H1 (cell line): Measurements from ENCODE around the gene HERC3. TPM values are rescaled to one million over a fixed set of nuclear protein-coding genes. Genes with fewer than 3 reads are reported as not detected.

ENCODE experiments used
- CTCF ChIA-PET: fragments of 300-600 bp; sonication (Branson Sonifier 250); formaldehyde crosslinking; loops from one replicate; lab custom pipeline; 2021; ENCODE audit not compliant: partially characterized antibody; lab: Charles Lee
- POLR2A ChIA-PET: fragments of 300-600 bp; sonication (Branson Sonifier 250); formaldehyde crosslinking; loops from one replicate; lab custom pipeline; 2021; ENCODE audit warnings: inconsistent platforms; ENCODE audit not compliant: partially characterized antibody; lab: Charles Lee
- DNase-seq, 2 experiments: peaks; one replicate each; pipeline versions ENCODE4 v3.0.0 to v3.0.0-alpha.2; 2010 to 2022; ENCODE audit warnings: low spot score in 2 of 2, low read depth in 1 of 2, mixed read lengths in 1 of 2
- FAIRE-seq: peaks from 2 replicates; lab custom pipeline; 2011; peaks lifted over from hg19 to GRCh38; lab: Jason Lieb, UNC
- H2AFZ ChIP-seq: 2 replicates; pipeline ENCODE4 v1.8.1; 2012; ENCODE audit warnings: low read length, inconsistent platforms
- H2AK5ac ChIP-seq: 2 replicates; pipeline ENCODE4 v1.6.1; 2013; ENCODE audit warnings: low read depth, low read length
- H2BK120ac ChIP-seq: replicated peaks from 2 replicates; pipeline ENCODE3; 2013; ENCODE audit warnings: low read depth, low read length, inconsistent platforms
- H2BK12ac ChIP-seq: 2 replicates; pipeline ENCODE4 v1.6.1; 2013; ENCODE audit warnings: low read depth, low read length
- H2BK15ac ChIP-seq: 2 replicates; pipeline ENCODE4 v1.6.1; 2013; ENCODE audit warnings: low read length
- H2BK20ac ChIP-seq: 2 replicates; pipeline ENCODE4 v1.6.1; 2013; ENCODE audit warnings: low read length
- H2BK5ac ChIP-seq: 2 replicates; pipeline ENCODE4 v1.6.1; 2013; ENCODE audit warnings: low read depth, low read length
- H3K14ac ChIP-seq: 2 replicates; pipeline ENCODE4 v1.6.1; 2013; ENCODE audit warnings: inconsistent platforms; ENCODE audit not compliant: insufficient read length
- H3K18ac ChIP-seq: 2 replicates; pipeline ENCODE4 v1.6.1; 2013; ENCODE audit warnings: low read length; ENCODE audit errors: extremely low read depth
- H3K23ac ChIP-seq: 2 replicates; pipeline ENCODE4 v1.6.1; 2013; ENCODE audit warnings: inconsistent platforms; ENCODE audit not compliant: insufficient read length
- H3K23me2 ChIP-seq: 2 replicates; pipeline ENCODE4 v1.6.1; 2013; ENCODE audit warnings: low read depth, low read length
- H3K27ac ChIP-seq: 2 replicates; pipeline ENCODE4 v1.6.1; 2011; ENCODE audit warnings: low read depth, low read length, inconsistent platforms
- H3K27me3 ChIP-seq, 4 experiments: replicated peaks in 1 of 4; 1 replicate in 1 of 4; 2 replicates in 3 of 4; pipeline versions ENCODE4 v1.6.1 to v1.8.1; 2011 to 2013; ENCODE audit warnings: low read length in 3 of 4, mild to moderate bottlenecking in 3 of 4, inconsistent platforms in 2 of 4, mixed read lengths in 2 of 4, moderate library complexity in 1 of 4; ENCODE audit not compliant: control insufficient read depth in 3 of 4, insufficient read depth in 3 of 4; ENCODE audit errors: extremely low read depth in 1 of 4
- H3K36me3 ChIP-seq, 4 experiments: 2 replicates each; pipeline versions ENCODE4 v1.6.1 to v1.8.1; 2011 to 2013; ENCODE audit warnings: mild to moderate bottlenecking in 4 of 4, low read length in 3 of 4, moderate library complexity in 2 of 4, control low read depth in 1 of 4, inconsistent platforms in 1 of 4; ENCODE audit not compliant: insufficient read depth in 4 of 4, control insufficient read depth in 2 of 4
- H3K4ac ChIP-seq: replicated peaks from 2 replicates; pipeline ENCODE3; 2013; ENCODE audit warnings: low read length, low read depth, mixed read lengths, inconsistent platforms; ENCODE audit not compliant: insufficient read length
- H3K4me1 ChIP-seq, 4 experiments: replicated peaks in 1 of 4; 1 replicate in 1 of 4; 2 replicates in 3 of 4; pipeline versions ENCODE4 v1.6.1 to v1.8.1; 2011 to 2013; ENCODE audit warnings: low read length in 3 of 4, inconsistent platforms in 2 of 4, mixed read lengths in 1 of 4; ENCODE audit not compliant: insufficient read depth in 4 of 4, control insufficient read depth in 3 of 4
- H3K4me2 ChIP-seq, 2 experiments: 2 replicates each; pipeline versions ENCODE4 v1.6.1 to v1.8.1; 2011 to 2013; ENCODE audit warnings: low read depth in 2 of 2, low read length in 2 of 2, control low read depth in 1 of 2, inconsistent platforms in 1 of 2, mild to moderate bottlenecking in 1 of 2; ENCODE audit not compliant: insufficient read depth in 1 of 2
- H3K4me3 ChIP-seq, 4 experiments: fragments of 200-600, 300-600 bp in 1 of 4; sonication (generic), shearing (Covaris generic), sonication (Bioruptor Twin) in 1 of 4; 2 replicates each; pipeline versions ENCODE4 v1.5.1 to v1.8.1; 2011 to 2016; ENCODE audit warnings: low read length in 4 of 4, low read depth in 3 of 4, control low read depth in 2 of 4, inconsistent platforms in 2 of 4, mild to moderate bottlenecking in 2 of 4, mixed read lengths in 1 of 4, moderate library complexity in 1 of 4; ENCODE audit not compliant: insufficient read depth in 2 of 4; ENCODE audit errors: extremely low read depth in 1 of 4
- H3K56ac ChIP-seq: replicated peaks from 2 replicates; pipeline ENCODE3; 2013; ENCODE audit warnings: low read depth, mild to moderate bottlenecking, mixed read lengths, low read length, inconsistent platforms; ENCODE audit not compliant: insufficient read length
- H3K79me1 ChIP-seq: 2 replicates; pipeline ENCODE4 v1.6.1; 2013; ENCODE audit warnings: low read depth, low read length, control low read depth
- H3K79me2 ChIP-seq, 2 experiments: 2 replicates each; pipeline versions ENCODE4 v1.6.1 to v1.8.1; 2012 to 2013; ENCODE audit warnings: low read length in 2 of 2, mild to moderate bottlenecking in 2 of 2, inconsistent platforms in 1 of 2; ENCODE audit not compliant: insufficient read depth in 2 of 2, control insufficient read depth in 1 of 2
- H3K9ac ChIP-seq, 4 experiments: replicated peaks in 1 of 4; 1 replicate in 1 of 4; 2 replicates in 3 of 4; pipeline versions ENCODE4 v1.6.1 to v1.8.1; 2011 to 2013; ENCODE audit warnings: low read depth in 3 of 4, low read length in 3 of 4, control low read depth in 2 of 4, mild to moderate bottlenecking in 2 of 4, moderate library complexity in 2 of 4, inconsistent platforms in 1 of 4; ENCODE audit errors: extremely low read depth in 1 of 4
- H3K9me3 ChIP-seq, 2 experiments: 2 replicates each; pipeline versions ENCODE4 v1.6.1 to v1.8.1; 2012 to 2013; ENCODE audit warnings: mild to moderate bottlenecking in 2 of 2, moderate library complexity in 2 of 2, control low read depth in 1 of 2, inconsistent platforms in 1 of 2, low read depth in 1 of 2, low read length in 1 of 2, mixed read lengths in 1 of 2; ENCODE audit not compliant: insufficient read depth in 2 of 2
- H4K20me1 ChIP-seq, 2 experiments: replicated peaks in 1 of 2; 2 replicates each; pipeline versions ENCODE3 to v1.8.1; 2011 to 2013; ENCODE audit warnings: inconsistent platforms in 2 of 2, low read length in 2 of 2, mild to moderate bottlenecking in 1 of 2; ENCODE audit not compliant: insufficient read depth in 2 of 2, control insufficient read depth in 1 of 2
- H4K5ac ChIP-seq: 2 replicates; pipeline ENCODE4 v1.6.1; 2013; ENCODE audit warnings: low read length, low read depth, mixed read lengths, inconsistent platforms; ENCODE audit not compliant: insufficient read length
- H4K8ac ChIP-seq: 2 replicates; pipeline ENCODE4 v1.8.0; 2013; ENCODE audit warnings: mild to moderate bottlenecking, moderate library complexity, low read length, inconsistent platforms; ENCODE audit not compliant: insufficient read depth; ENCODE audit errors: extremely low read depth
- H4K91ac ChIP-seq: replicated peaks from 2 replicates; pipeline ENCODE3; 2013; ENCODE audit warnings: low read length, mixed read lengths, inconsistent platforms; ENCODE audit not compliant: insufficient read length
- CHD2 ChIP-seq: IDR thresholded peaks from 2 replicates; pipeline ENCODE4 v1.6.1; 2012; ENCODE audit warnings: low read length, improper control_type of control experiment
- EP300 ChIP-seq, 2 experiments: IDR thresholded peaks; 1 replicate in 1 of 2; 2 replicates in 1 of 2; pipeline ENCODE4 v1.6.1; 2011 to 2012; ENCODE audit warnings: low read depth in 2 of 2, low read length in 2 of 2, mild to moderate bottlenecking in 2 of 2, borderline replicate concordance in 1 of 2, inconsistent platforms in 1 of 2, moderate library complexity in 1 of 2
- EZH2 ChIP-seq: fragments of 200-600 bp; sonication (generic); IDR thresholded peaks from 2 replicates; pipeline ENCODE4 v1.7.1; 2012; ENCODE audit warnings: low read depth, mild to moderate bottlenecking, moderate library complexity, low read length, inconsistent platforms; ENCODE audit not compliant: severe bottlenecking
- HDAC2 ChIP-seq, 2 experiments: fragments of 300-600 bp in 1 of 2; sonication (generic) in 1 of 2; IDR thresholded peaks; 2 replicates each; pipeline ENCODE4 v1.6.1; 2011 to 2012; ENCODE audit warnings: low read depth in 2 of 2, low read length in 2 of 2, mild to moderate bottlenecking in 2 of 2, moderate library complexity in 2 of 2, borderline replicate concordance in 1 of 2, inconsistent platforms in 1 of 2
- MAFK ChIP-seq: IDR thresholded peaks from 2 replicates; pipeline ENCODE4 v1.6.1; 2012; ENCODE audit warnings: low read depth, mild to moderate bottlenecking, improper control_type of control experiment, low read length
- NANOG ChIP-seq: IDR thresholded peaks from 2 replicates; pipeline ENCODE4 v1.6.1; 2011; ENCODE audit warnings: low read length, low read depth, mild to moderate bottlenecking, inconsistent platforms; ENCODE audit not compliant: insufficient read depth, poor library complexity, severe bottlenecking
- PHF8 ChIP-seq: fragments of 200-600 bp; sonication (generic); conservative IDR thresholded peaks from 2 replicates; pipeline ENCODE4 v1.7.1; 2012; ENCODE audit warnings: low read depth, mild to moderate bottlenecking, inconsistent platforms, low read length, moderate library complexity
- POLR2A ChIP-seq, 2 experiments: IDR thresholded peaks; 1 replicate in 1 of 2; 2 replicates in 1 of 2; pipeline ENCODE4 v1.6.1; 2011; ENCODE audit warnings: low read depth in 2 of 2, low read length in 2 of 2, mild to moderate bottlenecking in 2 of 2; ENCODE audit errors: control extremely low read depth in 1 of 2
- SAP30 ChIP-seq: fragments of 300-600 bp; sonication (generic); IDR thresholded peaks from 2 replicates; pipeline ENCODE4 v1.7.1; 2012; ENCODE audit warnings: low read length, moderate library complexity, mild to moderate bottlenecking, inconsistent platforms; ENCODE audit not compliant: insufficient read depth, insufficient replicate concordance
- SIRT6 ChIP-seq: IDR thresholded peaks from one replicate; pipeline ENCODE4 v1.7.1; 2012; ENCODE audit warnings: low read length, inconsistent platforms
- SIX5 ChIP-seq: IDR thresholded peaks from 2 replicates; pipeline ENCODE4 v1.6.1; 2011; ENCODE audit warnings: mild to moderate bottlenecking, low read depth, low read length
- SP4 ChIP-seq: IDR thresholded peaks from 2 replicates; pipeline ENCODE4 v1.6.1; 2012; ENCODE audit warnings: low read length, inconsistent platforms
- WGBS, 2 experiments: shearing (Covaris generic) in 1 of 2; methylation state at CpG; one replicate each; pipeline versions ENCODE4 v1.1.6 to v1.1.7; 2013 to 2015; ENCODE audit warnings: low lambda C conversion rate in 2 of 2, mixed read lengths in 2 of 2, inconsistent platforms in 1 of 2, low coverage in 1 of 2, missing lambda C conversion rate in 1 of 2; ENCODE audit not compliant: insufficient replicate concordance in 2 of 2, insufficient coverage in 1 of 2, insufficient read length in 1 of 2; ENCODE audit errors: extremely low coverage in 1 of 2, missing lambda C conversion rate in 1 of 2; 5-methylcytosine and 5-hydroxymethylcytosine counted together
- polyA plus RNA-seq, 7 experiments: library from polyadenylated mRNA; depleted of rRNA in 3 of 7; stranded (reverse) in 5 of 7; unstranded in 2 of 7; fragments of >200 nt in 5 of 7; fragments of 200-250 nt in 2 of 7; gene quantifications; 1 replicate in 5 of 7; 2 replicates in 1 of 7; 4 replicates in 1 of 7; pipeline versions ENCODE4 v1.2.1 to v1.2.3, GENCODE V29; 2011 to 2013; ENCODE audit warnings: missing spikeins in 2 of 7, mixed read lengths in 2 of 7
- total RNA-seq: library from RNA; stranded (reverse); fragmentation: NEBNext Ultra II Directional; extraction: Animal tissue kit (Norgen Biotek cat#: 25700); gene quantifications from 2 replicates; pipeline ENCODE4 v1.2.1, GENCODE V29; 2021
- TF ChIP-seq, protein P1 (sequence below): IDR thresholded peaks from 2 replicates; pipeline ENCODE4 v1.6.1; 2011; ENCODE audit warnings: low read length, improper control_type of control experiment

Gene HERC3
- total and polyA plus RNA-seq, 2 of the 8 experiments (the other 6 are each of a cell fraction or from before 2014, with no cell fraction given): 1.4 to 5.7 TPM

DNA sequence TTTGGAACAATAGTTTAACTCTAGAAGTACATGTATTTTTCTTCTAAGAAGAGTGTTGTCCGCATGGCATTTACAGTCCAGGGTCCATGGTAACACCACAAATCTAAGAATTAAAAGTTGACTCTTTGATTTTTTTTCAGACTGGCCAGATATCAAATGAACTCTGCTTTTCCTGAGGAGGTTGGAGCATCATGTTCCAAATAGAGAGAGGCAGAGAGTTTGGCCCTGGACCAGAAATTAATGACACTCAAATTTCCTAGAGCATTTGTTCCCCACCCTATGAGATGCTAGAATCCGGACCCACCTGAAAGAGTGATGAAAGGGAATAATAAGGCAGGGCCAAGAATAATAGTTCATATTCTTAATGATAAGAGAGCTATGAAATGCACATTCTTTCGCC, 152.3 kb downstream of the HERC3 start:
- H3K4me3 ChIP-seq: no peak overlapping the region
- H2BK15ac ChIP-seq: no peak overlapping the region
- peaks cover 0 to 3% (median 0%) of the 10 kb centered on the region in 4 experiments; a peak in 2 of 7 replicates for H3K4me1 ChIP-seq
- no peaks in the 10 kb centered on the region for H3K23me2 ChIP-seq
- DNase-seq: no peak
- no peak overlapping the region for H2BK5ac ChIP-seq
- H2BK12ac ChIP-seq: no peak overlapping the region
- no peak overlapping the region for H4K5ac ChIP-seq
- no peaks in the 10 kb centered on the region for H3K9me3 ChIP-seq
- no peak overlapping the region for H3K23ac ChIP-seq
- no peak overlapping the region for H2BK20ac ChIP-seq
- no peak overlapping the region for H4K91ac ChIP-seq
- ChIA-PET CTCF (interaction anchor here (0.9 kb wide), 1 partner anchor 58 kb away, joined by 3 read pairs; no protein-coding TSS in a partner anchor), POLR2A (interaction anchor here (0.6 kb wide), 1 partner anchor 47 kb away, joined by 4 read pairs; no protein-coding TSS in a partner anchor)
- H3K18ac ChIP-seq: no peak overlapping the region
- FAIRE-seq: no peak
- no peak overlapping the region for H3K4ac ChIP-seq
- no peaks in the 10 kb centered on the region for H3K79me2 ChIP-seq
- H3K27ac ChIP-seq: no peak overlapping the region
- no peak overlapping the region for H2AFZ ChIP-seq
- peaks cover 2 to 20% (median 16%) of the 10 kb centered on the region in 4 experiments; a peak in 6 of 8 replicates for H3K36me3 ChIP-seq
- H4K20me1 ChIP-seq: no peaks in the 10 kb centered on the region
- no peak overlapping the region for H2AK5ac ChIP-seq
- no peak overlapping the region for H3K14ac ChIP-seq
- H3K27me3 ChIP-seq: no peaks in the 10 kb centered on the region
- 98% methylated on average over 3 of the region's 3 CpGs; no CpG with 5 or more reads in 1 of the 2 experiments for WGBS, 2 experiments
- H2BK120ac ChIP-seq: no peak overlapping the region
- no peak overlapping the region for H3K9ac ChIP-seq
- no peak overlapping the region for H3K56ac ChIP-seq
- H3K79me1 ChIP-seq: no peaks in the 10 kb centered on the region
- no peak overlapping the region for H3K4me2 ChIP-seq
- H4K8ac ChIP-seq: no peak overlapping the region
- TF ChIP-seq EP300 (IDR thresholded peaks at IDR 0.05; ENCODE audit: borderline replicate concordance in 1 of 2, low read depth in 2 of 2, low read length in 2 of 2) (no peak), HDAC2 (IDR thresholded peaks at IDR 0.05; ENCODE audit: borderline replicate concordance in 1 of 2, low read depth in 2 of 2, low read length in 2 of 2) (no peak), SAP30 (no peak), SP4 (no peak), NANOG (no peak), POLR2A (IDR thresholded peaks at IDR 0.05; ENCODE audit: control extremely low read depth in 1 of 2, low read depth in 2 of 2, low read length in 2 of 2) (no peak), PHF8 (no peak), MAFK (no peak), SIX5 (no peak), SIRT6 (no peak), CHD2 (no peak), EZH2 (no peak)
- TF ChIP-seq, protein P1, sequence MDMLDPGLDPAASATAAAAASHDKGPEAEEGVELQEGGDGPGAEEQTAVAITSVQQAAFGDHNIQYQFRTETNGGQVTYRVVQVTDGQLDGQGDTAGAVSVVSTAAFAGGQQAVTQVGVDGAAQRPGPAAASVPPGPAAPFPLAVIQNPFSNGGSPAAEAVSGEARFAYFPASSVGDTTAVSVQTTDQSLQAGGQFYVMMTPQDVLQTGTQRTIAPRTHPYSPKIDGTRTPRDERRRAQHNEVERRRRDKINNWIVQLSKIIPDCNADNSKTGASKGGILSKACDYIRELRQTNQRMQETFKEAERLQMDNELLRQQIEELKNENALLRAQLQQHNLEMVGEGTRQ: no peak
